ENCODE data around the gene C9orf40. TPM values are rescaled to one million over a fixed set of nuclear protein-coding genes. Genes with fewer than 3 reads are reported as not detected.
A peak's percentile ranks its signal among the peaks of the same experiment; 100 is the strongest.

Gene C9orf40, protein sequence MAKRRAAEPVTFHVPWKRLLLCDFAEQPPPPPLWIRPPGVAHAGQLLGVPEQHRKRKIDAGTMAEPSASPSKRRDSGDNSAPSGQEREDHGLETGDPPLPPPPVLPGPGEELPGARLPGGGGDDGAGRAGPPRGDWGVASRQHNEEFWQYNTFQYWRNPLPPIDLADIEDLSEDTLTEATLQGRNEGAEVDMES
- polyA plus RNA-seq (2013, experiment 1 of 2; ENCODE audit: insufficient read length), result 7.1 TPM
- polyA plus RNA-seq (2013, experiment 2 of 2; ENCODE audit: insufficient read length), result 7.2 TPM

DNA sequence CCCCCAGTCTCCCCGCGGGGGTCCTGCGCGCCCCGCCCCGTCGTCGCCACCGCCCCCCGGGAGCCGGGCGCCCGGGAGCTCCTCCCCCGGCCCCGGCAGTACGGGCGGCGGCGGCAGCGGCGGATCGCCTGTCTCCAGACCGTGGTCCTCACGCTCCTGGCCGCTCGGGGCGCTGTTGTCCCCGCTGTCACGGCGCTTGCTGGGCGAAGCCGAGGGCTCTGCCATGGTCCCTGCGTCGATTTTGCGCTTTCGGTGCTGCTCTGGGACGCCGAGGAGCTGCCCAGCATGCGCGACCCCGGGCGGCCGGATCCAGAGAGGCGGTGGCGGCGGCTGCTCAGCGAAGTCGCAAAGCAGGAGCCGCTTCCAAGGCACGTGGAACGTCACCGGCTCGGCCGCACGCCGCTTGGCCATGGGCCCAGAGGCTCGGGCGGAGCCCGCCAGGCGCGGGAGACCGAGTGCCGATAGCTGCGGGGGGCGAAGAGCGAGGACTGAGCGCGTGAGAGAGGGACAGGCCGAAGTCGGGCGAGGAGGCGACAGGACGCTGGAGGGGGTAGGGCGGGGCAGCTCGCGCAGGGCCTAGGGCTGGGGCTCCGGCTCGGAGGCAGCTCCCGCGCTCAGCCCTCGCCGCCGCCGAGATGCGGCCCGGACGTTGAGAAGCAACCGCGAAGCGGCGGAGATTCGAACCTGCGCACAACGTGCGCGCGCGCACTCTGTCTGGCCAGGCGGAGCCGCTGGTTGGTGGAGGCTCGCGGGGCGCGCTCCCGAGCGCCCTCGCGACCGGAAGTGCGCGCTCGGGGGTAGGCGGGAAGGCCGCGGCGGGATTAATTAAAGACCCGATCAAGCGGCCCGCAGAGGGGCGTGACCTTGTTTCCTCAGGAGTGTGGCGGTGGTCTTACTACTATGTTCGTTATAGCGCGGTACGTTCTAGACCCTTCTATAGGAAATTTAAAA lies at the start of gene C9orf40:
Gene C9orf40 (minus strand): TSS at position 712 of the 951 bp plus-strand sequence. CDS start 301 bp downstream, at position 411.
- peak; percentile 89 for DNase-seq

DNA sequence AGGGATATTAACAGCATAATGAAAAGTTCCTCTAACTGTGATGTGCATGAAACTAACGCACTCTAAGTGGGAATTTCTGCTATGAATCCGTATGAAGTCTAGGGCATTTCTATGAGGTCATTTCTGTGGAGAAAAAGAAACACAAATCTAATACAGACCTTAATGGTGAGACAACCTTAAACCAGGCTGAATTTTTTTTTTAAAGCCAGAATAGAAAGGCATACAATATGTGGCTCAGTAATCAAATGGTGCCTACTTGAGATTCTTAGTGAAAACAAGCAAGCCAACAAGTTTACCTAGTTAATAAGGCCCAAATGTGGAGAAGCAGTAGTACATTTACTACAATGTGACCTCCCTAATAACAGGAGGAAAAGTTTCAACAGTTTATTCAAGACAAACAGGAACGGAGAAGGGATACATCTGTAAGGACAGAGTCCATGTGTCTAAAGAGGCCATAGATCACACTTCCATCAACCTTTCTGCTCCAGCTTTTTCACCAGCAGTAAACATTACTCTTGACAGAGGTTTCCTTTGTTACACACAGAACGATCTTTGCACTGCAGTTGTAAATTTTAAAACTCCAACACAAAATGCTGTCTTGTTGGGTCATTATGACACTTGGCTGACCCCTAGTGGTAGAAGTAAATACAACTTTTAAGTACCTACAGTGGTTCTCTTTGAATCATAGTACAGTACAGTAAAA lies 49.2 kb upstream of the C9orf40 start:
- DNase-seq, result peak; percentile 82

GRCh38 chr9:75000835-75001234 lies 48.1 kb upstream of the C9orf40 start:
- no peak for DNase-seq

DNA sequence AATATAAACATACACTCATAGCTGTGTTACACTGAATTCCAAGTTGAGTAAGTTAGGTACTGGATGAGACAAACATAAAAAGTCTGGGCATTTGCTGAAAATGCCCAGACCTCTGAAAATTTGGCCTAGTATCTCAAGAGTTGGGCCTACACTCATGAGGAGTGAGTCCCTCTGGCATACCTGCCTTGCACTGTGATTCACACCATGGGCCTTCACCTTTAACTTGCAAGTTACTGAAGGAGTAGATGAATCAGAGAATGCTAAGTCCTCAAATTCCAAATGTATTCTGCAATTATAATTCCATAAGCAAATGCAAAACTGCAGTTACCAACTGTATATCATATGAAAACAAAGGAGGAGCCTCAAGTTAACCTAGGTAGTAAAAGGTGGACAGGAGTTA lies 32.3 kb upstream of the C9orf40 start:
- DNase-seq, result no peak

DNA sequence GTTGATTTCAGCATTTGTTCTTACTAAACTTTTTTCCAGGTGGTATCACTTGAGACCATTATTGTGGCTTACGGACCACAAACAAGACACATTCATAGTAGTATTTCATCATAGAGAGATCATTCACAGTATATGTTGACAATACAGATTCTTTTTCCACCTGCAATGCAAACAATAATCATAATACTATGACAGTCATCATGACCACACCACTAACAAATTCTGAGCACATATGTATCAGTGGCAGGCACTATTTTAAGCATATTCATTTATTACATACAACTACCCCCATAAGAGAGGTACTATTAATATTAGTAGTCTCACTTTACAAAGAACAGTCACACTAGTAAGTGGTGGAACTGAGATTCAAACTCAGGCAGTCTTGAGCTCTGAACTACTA lies 31.0 kb upstream of the C9orf40 start:
- no peak for DNase-seq

GRCh38 chr9:74979844-74980243 lies 27.1 kb upstream of the C9orf40 start:
- DNase-seq, result no peak

GRCh38 chr9:74977287-74977686 lies 24.6 kb upstream of the C9orf40 start:
- no peak for DNase-seq

- DNase-seq, result no peak
These were observed 22.8 kb upstream of the C9orf40 start for GRCh38 chr9:74975538-74975937.

DNA sequence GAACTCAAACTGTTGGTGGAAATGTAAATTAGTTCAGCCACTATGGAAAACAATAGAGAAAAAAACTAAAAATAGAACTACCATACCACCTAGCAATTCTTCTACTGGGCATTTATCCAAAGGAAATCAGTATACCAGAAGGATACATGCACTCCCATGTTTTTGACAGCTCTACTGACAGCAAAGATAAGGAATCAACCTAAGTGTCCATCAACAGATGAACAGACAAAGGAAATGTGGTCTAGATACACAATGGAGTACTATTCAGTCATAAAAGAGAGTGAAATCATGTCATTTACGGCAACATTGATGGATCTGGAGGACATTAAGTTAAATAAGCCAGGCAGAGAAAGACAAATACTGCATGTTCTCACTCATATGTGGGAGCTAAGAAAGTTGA lies 21.8 kb upstream of the C9orf40 start:
- no peak for DNase-seq

DNA sequence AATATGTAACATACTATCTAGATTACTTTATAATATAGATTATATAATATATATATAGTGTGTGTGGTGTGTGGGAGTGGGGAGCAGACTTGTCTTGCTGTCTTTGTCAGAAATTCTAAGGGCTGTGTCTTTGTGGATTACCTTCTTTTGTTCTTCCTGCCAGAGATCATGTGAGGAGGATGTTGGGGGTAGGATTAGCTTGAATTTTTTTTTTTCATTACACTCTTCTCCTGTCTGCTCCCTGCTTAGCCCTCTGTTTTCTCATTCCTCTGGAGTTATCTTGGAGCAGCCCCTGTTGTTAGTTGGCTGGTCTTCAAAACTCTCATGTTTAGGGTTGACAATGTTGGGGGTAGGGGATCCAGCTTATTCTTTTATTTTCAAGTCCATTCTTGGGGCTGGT lies 21.0 kb upstream of the C9orf40 start:
- no peak for DNase-seq

DNA sequence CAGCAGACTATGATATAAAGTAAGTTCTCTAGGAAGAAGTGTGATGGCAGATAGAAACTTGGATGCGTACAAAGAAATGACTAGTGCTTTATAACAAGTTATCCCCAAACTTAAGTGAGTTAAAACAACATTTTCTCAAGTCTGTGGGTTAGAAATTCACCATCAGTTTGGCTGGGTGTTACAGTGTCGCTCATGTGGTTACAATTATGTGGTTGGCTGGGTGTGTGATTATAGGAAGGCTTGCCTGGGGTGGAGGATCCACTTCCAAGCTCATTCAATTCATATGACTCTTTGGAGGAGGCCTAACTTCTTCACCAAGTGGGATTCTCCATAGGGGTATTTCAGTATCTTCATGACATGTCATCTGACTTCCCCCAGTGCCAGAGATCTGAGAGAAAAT lies 10.3 kb upstream of the C9orf40 start:
- peak; percentile 4 for DNase-seq

- no peak for DNase-seq
These were observed 8.8 kb upstream of the C9orf40 start for GRCh38 chr9:74961496-74961895.

DNA sequence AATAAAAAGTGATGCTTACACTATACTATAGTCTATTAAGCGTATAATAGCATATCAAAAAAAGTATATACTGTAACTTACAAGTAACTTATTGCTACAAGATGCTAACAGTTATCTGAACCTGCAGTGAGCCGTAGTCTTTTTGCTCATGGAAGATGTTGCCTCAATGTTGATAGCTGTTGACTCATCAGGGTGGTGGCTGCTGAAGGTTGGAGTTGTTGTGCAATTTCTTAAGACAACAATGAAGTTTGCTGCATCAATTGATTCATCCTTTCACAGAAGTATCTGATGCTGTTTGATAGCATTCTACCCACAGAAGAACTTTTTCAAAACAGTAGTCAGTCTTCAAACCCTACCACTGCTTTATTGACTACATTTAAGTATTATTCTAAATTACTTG lies 7.8 kb upstream of the C9orf40 start:
- DNase-seq, result peak; percentile 33

GRCh38 chr9:74958587-74958986 lies 5.9 kb upstream of the C9orf40 start:
- no peak for DNase-seq

- peak; percentile 64 for DNase-seq
These were observed 581 bp upstream of the C9orf40 start for GRCh38 chr9:74953235-74953751.

DNA sequence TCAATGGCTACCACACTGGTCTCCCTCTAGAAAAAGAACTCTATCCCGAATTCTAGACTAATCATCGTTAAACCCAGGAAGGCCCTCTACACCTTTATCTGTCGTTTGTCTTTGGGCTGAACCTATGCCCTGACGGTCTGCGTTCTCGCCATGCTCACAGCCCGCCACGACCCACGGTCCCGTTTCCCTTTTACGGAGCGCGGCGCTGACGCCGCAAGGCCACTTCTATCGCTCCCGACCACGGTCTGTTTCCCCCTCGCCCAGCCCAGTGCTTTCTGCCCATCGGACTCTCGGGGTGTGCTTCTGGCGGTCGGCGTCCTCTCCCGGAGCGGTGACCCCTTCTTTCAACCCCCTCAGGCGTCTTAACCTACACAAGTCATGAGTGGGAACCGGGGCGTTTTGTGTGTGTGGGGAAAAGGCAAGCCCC lies 974 bp downstream of the C9orf40 start:
- DNase-seq, result peak; percentile 23

DNA sequence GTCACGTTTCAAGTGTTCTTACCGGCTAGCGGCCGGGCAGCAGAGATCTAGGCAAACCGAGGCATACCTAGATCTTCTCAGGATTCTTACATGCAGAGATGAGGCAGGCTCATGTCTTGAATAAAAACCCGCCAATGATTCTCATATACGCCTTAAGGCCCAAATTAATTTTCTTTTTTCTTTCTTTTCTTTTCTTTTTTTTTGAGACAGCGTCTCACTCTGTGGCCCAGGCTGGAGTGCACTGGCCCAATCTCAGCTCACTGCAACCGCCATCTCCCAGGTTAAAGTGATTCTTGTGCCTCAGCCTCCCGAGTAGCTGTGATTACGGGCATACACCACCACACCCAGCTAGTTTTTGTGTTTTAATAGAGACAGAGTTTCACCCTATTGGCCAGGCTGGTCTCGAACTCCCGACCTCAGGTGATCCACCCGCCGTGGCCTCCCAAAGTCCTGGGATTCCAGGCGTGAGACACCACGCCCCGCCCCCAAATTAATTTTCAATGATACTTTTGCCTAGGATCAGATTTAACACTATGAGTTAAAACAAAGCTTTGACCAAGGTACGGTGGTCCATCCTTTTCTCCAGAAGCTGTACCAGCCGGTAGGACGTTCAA lies 1.5 kb downstream of the C9orf40 start:
- no peak for DNase-seq

- peak; percentile 8 for DNase-seq
These were observed 2.6 kb downstream of the C9orf40 start for GRCh38 chr9:74949859-74950855.

- no peak for DNase-seq
These were observed 3.8 kb downstream of the C9orf40 start for GRCh38 chr9:74948937-74949336.

- DNase-seq, result no peak
These were observed 6.0 kb downstream of the C9orf40 start for GRCh38 chr9:74946686-74947085.

GRCh38 chr9:74942801-74943200 lies 9.9 kb downstream of the C9orf40 start:
- DNase-seq, result peak; percentile 6
